Upper lobe of left lung (tissue), 6 donors: ENCODE results near the gene MTG1. TPM values are rescaled to one million over a fixed set of nuclear protein-coding genes. Genes with fewer than 3 reads are reported as not detected.
A peak's percentile ranks its signal among the peaks of the same experiment; 100 is the strongest.

ENCODE experiments used
- ATAC-seq, 2 donors: fragments of 200-7000 bp; cut with Tn5 transposase; one replicate each; pipeline ENCODE4 v1.9.1; 2022; ENCODE audit warnings: mild to moderate bottlenecking in 2 of 2, moderate library complexity in 2 of 2; ENCODE audit not compliant: low FRiP score in 2 of 2
- DNase-seq, 2 donors: peaks; one replicate each; pipeline ENCODE4 v3.0.0-alpha.2; 2019 to 2020
- H3K27ac ChIP-seq, 4 donors: fragments of 200-600 bp; sonication (generic); one replicate each; pipeline ENCODE4 v1.5.1; 2016 to 2019
- H3K27me3 ChIP-seq, 4 donors: fragments of 200-600 bp; sonication (generic); one replicate each; pipeline ENCODE4 v1.5.1; 2017 to 2019
- H3K36me3 ChIP-seq, 4 donors: fragments of 200-600 bp; sonication (generic); one replicate each; pipeline ENCODE4 v1.5.1; 2016 to 2019
- H3K4me1 ChIP-seq, 4 donors: fragments of 200-600 bp; sonication (generic); one replicate each; pipeline ENCODE4 v1.5.1; 2018 to 2019
- H3K4me3 ChIP-seq, 4 donors: fragments of 200-600 bp; sonication (generic); one replicate each; pipeline ENCODE4 v1.5.1; 2017 to 2019; ENCODE audit warnings: mild to moderate bottlenecking in 2 of 4, moderate library complexity in 1 of 4
- H3K9me3 ChIP-seq, 4 donors: fragments of 200-600 bp; sonication (generic); one replicate each; pipeline ENCODE4 v1.5.1; 2018 to 2019
- CTCF ChIP-seq, 6 experiments: fragments of 450-650 bp in 4 of 6; fragments of 200-600 bp in 2 of 6; sonication (generic) in 2 of 6; IDR thresholded peaks; one replicate each; pipeline ENCODE4 v1.5.1; 2016 to 2019; ENCODE audit warnings: antibody characterized with exemption in 6 of 6
- EP300 ChIP-seq, 4 donors: sonication (generic); formaldehyde crosslinking; IDR thresholded peaks; one replicate each; pipeline ENCODE4 v1.5.1; 2017; ENCODE audit warnings: antibody characterized with exemption in 4 of 4, control low read depth in 2 of 4
- POLR2A ChIP-seq, 4 donors: fragments of 450-650 bp; IDR thresholded peaks; one replicate each; pipeline ENCODE4 v1.5.1; 2016 to 2017; ENCODE audit warnings: antibody characterized with exemption in 4 of 4, mild to moderate bottlenecking in 2 of 4
- POLR2AphosphoS5 ChIP-seq, 2 donors: sonication (generic); formaldehyde crosslinking; IDR thresholded peaks; one replicate each; pipeline ENCODE4 v1.5.1; 2017; ENCODE audit warnings: antibody characterized with exemption in 2 of 2
- WGBS, 2 donors: methylation state at CpG; one replicate each; pipeline ENCODE4 v1.1.5; 2017 to 2018; 5-methylcytosine and 5-hydroxymethylcytosine counted together
- total RNA-seq, 6 donors: library from RNA; depleted of rRNA in 4 of 6; stranded (reverse); fragments of >200 nt in 4 of 6; gene quantifications; one replicate each; pipeline versions ENCODE4 v1.1.0 to v1.2.1, GENCODE V29; 2016 to 2021
- donor health status: DM: no; HTN: no; CAD: no; lungs with moderate emphysema.
- donor health status: DM: no; HTN: yes; CAD: no; lungs with severe emphysema.

Gene MTG1
- total RNA-seq, 6 donors from 2014 or later = 21.0 to 155 (median 40.8) TPM

- no peaks in the 10 kb centered on the region for H3K4me1 ChIP-seq
- 96% methylated on average over 25 of the region's 25 CpGs for WGBS, 2 donors
Observed at GRCh38 chr10:133415752-133416151, 21.8 kb downstream of the MTG1 start.

GRCh38 chr10:133418289-133418993, 24.5 kb downstream of the MTG1 start:
- Histone ChIP-seq H3K27me3 (peaks cover 0 to 8% (median 3%) of the 10 kb centered on the region in 4 donors), H3K9me3 (no peaks in the 10 kb centered on the region), H3K4me1 (peaks cover 1 to 10% (median 5%) of the 10 kb centered on the region in 4 donors), H3K36me3 (peaks cover 0 to 42% (median 26%) of the 10 kb centered on the region in 4 donors), H3K27ac (no peak overlapping the region), H3K4me3 (no peak overlapping the region)
- WGBS, 2 donors = 96% methylated on average over 9 to 14 of the region's 14 CpGs
- no peak for TF ChIP-seq POLR2AphosphoS5 (IDR thresholded peaks at IDR 0.05)
- no peak for TF ChIP-seq EP300 (IDR thresholded peaks at IDR 0.05)
- TF ChIP-seq CTCF (IDR thresholded peaks at IDR 0.05) = no peak
- no peak for TF ChIP-seq POLR2A (IDR thresholded peaks at IDR 0.05)
- ATAC-seq = no peak
- peak in 1 of 2 donors; percentile 45 for DNase-seq

More at GRCh38 chr10:133415752-133416151, 21.8 kb downstream of the MTG1 start:
- H3K36me3 ChIP-seq = peaks cover 9 to 68% (median 39%) of the 10 kb centered on the region in 4 donors
- TF ChIP-seq EP300 (IDR thresholded peaks at IDR 0.05) (no peak), POLR2A (IDR thresholded peaks at IDR 0.05) (no peak), POLR2AphosphoS5 (IDR thresholded peaks at IDR 0.05) (no peak), CTCF (IDR thresholded peaks at IDR 0.05) (no peak)
- H3K9me3 ChIP-seq = peaks cover 6 to 25% (median 14%) of the 10 kb centered on the region in 4 donors
- H3K27ac ChIP-seq = no peak overlapping the region
- DNase-seq (peak in 1 of 2 donors; percentile 70), ATAC-seq (no peak)
- no peaks in the 10 kb centered on the region for H3K27me3 ChIP-seq
- H3K4me3 ChIP-seq = no peak overlapping the region

GRCh38 chr10:133419211-133419950, 25.4 kb downstream of the MTG1 start:
- TF ChIP-seq POLR2AphosphoS5 (IDR thresholded peaks at IDR 0.05) (no peak), EP300 (IDR thresholded peaks at IDR 0.05) (no peak), POLR2A (IDR thresholded peaks at IDR 0.05) (no peak), CTCF (IDR thresholded peaks at IDR 0.05) (no peak)
- 94 to 95% methylated on average over 19 to 28 of the region's 34 CpGs for WGBS, 2 donors
- Histone ChIP-seq H3K4me3 (no peak overlapping the region), H3K36me3 (peaks cover 0 to 38% (median 25%) of the 10 kb centered on the region in 4 donors), H3K27ac (no peak overlapping the region), H3K4me1 (peaks cover 2 to 13% (median 5%) of the 10 kb centered on the region in 4 donors), H3K27me3 (peaks cover 0 to 9% (median 3%) of the 10 kb centered on the region in 4 donors), H3K9me3 (no peaks in the 10 kb centered on the region)
- peak in 1 of 2 donors; percentile 75 for DNase-seq
- peak in 1 of 2 donors; percentile 17 for ATAC-seq

GRCh38 chr10:133420028-133420427, 26.1 kb downstream of the MTG1 start:
- 90 to 93% methylated on average over 2 to 17 of the region's 17 CpGs for WGBS, 2 donors
- ATAC-seq (no peak), DNase-seq (peak in 1 of 2 donors; percentile 55)
- no peak overlapping the region for H3K4me3 ChIP-seq
- TF ChIP-seq EP300 (IDR thresholded peaks at IDR 0.05) (no peak), POLR2AphosphoS5 (IDR thresholded peaks at IDR 0.05) (no peak), CTCF (IDR thresholded peaks at IDR 0.05) (no peak), POLR2A (IDR thresholded peaks at IDR 0.05) (no peak)
- H3K27me3 ChIP-seq = peaks cover 0 to 9% (median 3%) of the 10 kb centered on the region in 4 donors
- peaks cover 0 to 33% (median 24%) of the 10 kb centered on the region in 4 donors for H3K36me3 ChIP-seq
- no peaks in the 10 kb centered on the region for H3K9me3 ChIP-seq
- no peak overlapping the region for H3K27ac ChIP-seq
- H3K4me1 ChIP-seq = peaks cover 2 to 13% (median 5%) of the 10 kb centered on the region in 4 donors
